ENCODE measurements around the gene ABHD6. TPM values are rescaled to one million over a fixed set of nuclear protein-coding genes. Genes with fewer than 3 reads are reported as not detected.

The ABHD6 gene
- total RNA-seq, 1 donor from 2014 or later = 3.9 TPM

DNA sequence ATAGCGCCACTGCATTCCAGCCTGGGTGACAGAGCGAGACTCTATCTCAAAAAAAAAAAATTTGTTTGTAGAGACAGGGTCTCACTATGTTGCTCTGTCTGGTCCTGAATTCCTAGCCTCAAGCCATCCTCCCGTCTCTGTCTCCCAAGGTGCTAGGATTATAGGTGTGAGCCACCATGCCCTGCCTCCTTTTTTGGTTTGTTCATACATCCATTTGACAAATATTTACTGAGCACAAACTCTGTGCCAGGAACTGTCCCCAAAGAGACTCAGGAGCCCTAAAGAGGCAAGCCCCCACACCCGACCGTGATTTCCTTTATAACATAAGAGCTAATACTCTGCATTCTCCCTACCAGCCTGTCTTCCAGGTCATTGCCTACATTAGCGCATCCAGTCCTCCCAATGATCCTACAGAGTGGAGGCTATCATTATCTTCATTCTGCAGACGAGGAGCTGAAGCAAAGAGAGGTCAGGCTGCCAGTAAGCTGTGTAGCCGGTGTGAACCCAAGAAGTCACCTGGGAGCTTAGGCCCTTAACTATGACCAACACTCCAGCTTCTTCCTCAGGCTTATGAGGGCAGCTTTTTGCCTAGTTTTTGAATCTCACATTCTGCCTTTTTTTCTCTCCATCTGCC is 88.8 kb downstream of the ABHD6 start:
- FAIRE-seq = no peak
- H3K36me3 ChIP-seq (ENCODE audit: insufficient read depth, low read length) = no peaks in the 10 kb centered on the region
- no peaks in the 10 kb centered on the region for H3K9me3 Mint-ChIP-seq (ENCODE audit: unreplicated experiment)
- no peaks in the 10 kb centered on the region for H3K79me2 ChIP-seq (ENCODE audit: insufficient read depth, low read length)
- H3K9me3 ChIP-seq (ENCODE audit: insufficient read depth, low read depth, low read length) = no peaks in the 10 kb centered on the region
- H3K9ac ChIP-seq (ENCODE audit: low read length) = no peak overlapping the region
- DNase-seq (ENCODE audit: low read depth) = no peak
- peaks cover 8% of the 10 kb centered on the region for H3K4me1 Mint-ChIP-seq (ENCODE audit: low read depth, unreplicated experiment)
- peaks cover 4% of the 10 kb centered on the region for H4K20me1 ChIP-seq (ENCODE audit: insufficient read depth, low read length)
- TF ChIP-seq, protein P1, sequence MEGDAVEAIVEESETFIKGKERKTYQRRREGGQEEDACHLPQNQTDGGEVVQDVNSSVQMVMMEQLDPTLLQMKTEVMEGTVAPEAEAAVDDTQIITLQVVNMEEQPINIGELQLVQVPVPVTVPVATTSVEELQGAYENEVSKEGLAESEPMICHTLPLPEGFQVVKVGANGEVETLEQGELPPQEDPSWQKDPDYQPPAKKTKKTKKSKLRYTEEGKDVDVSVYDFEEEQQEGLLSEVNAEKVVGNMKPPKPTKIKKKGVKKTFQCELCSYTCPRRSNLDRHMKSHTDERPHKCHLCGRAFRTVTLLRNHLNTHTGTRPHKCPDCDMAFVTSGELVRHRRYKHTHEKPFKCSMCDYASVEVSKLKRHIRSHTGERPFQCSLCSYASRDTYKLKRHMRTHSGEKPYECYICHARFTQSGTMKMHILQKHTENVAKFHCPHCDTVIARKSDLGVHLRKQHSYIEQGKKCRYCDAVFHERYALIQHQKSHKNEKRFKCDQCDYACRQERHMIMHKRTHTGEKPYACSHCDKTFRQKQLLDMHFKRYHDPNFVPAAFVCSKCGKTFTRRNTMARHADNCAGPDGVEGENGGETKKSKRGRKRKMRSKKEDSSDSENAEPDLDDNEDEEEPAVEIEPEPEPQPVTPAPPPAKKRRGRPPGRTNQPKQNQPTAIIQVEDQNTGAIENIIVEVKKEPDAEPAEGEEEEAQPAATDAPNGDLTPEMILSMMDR (IDR thresholded peaks at IDR 0.05; ENCODE audit: insufficient read depth, low read depth, low read length) = no peak
- no peak for TF ChIP-seq EZH2 (IDR thresholded peaks at IDR 0.05; ENCODE audit: insufficient read depth, low read length)
- H3K36me3 Mint-ChIP-seq (ENCODE audit: low read depth, unreplicated experiment) = no peaks in the 10 kb centered on the region
- H3K4me3 Mint-ChIP-seq (ENCODE audit: unreplicated experiment) = no peak overlapping the region
- H3K4me2 ChIP-seq (ENCODE audit: low read length) = no peak overlapping the region
- H3K4me3 ChIP-seq (ENCODE audit: insufficient read depth, low read depth, low read length) = no peak overlapping the region
- peaks cover 3% of the 10 kb centered on the region for H3K27me3 Mint-ChIP-seq (ENCODE audit: low read depth, unreplicated experiment)
- H2AFZ ChIP-seq (ENCODE audit: low read depth, low read length) = no peak overlapping the region
- H3K4me1 ChIP-seq (ENCODE audit: insufficient read depth, low read length) = peaks cover 11% of the 10 kb centered on the region
- no peak overlapping the region for H3K27ac Mint-ChIP-seq (ENCODE audit: unreplicated experiment)
- no peaks in the 10 kb centered on the region for H3K27me3 ChIP-seq (ENCODE audit: insufficient read depth, low read length)
- H3K27ac ChIP-seq (ENCODE audit: low read depth, low read length) = no peak overlapping the region

- Histone ChIP-seq H3K9me3 (ENCODE audit: insufficient read depth, low read depth, low read length) (no peaks in the 10 kb centered on the region), H4K20me1 (ENCODE audit: insufficient read depth, low read length) (no peaks in the 10 kb centered on the region), H2AFZ (ENCODE audit: low read depth, low read length) (no peak overlapping the region), H3K36me3 (ENCODE audit: insufficient read depth, low read length) (no peaks in the 10 kb centered on the region), H3K4me1 (ENCODE audit: insufficient read depth, low read length) (peaks cover 14% of the 10 kb centered on the region), H3K27me3 (ENCODE audit: insufficient read depth, low read length) (no peaks in the 10 kb centered on the region), H3K4me3 (ENCODE audit: insufficient read depth, low read depth, low read length) (no peak overlapping the region), H3K27ac (ENCODE audit: low read depth, low read length) (no peak overlapping the region), H3K9ac (ENCODE audit: low read length) (no peak overlapping the region), H3K4me2 (ENCODE audit: low read length) (no peak overlapping the region), H3K79me2 (ENCODE audit: insufficient read depth, low read length) (peaks cover 11% of the 10 kb centered on the region)
- no peak overlapping the region for H3K27ac Mint-ChIP-seq (ENCODE audit: unreplicated experiment)
- FAIRE-seq = no peak
- no peaks in the 10 kb centered on the region for H3K9me3 Mint-ChIP-seq (ENCODE audit: unreplicated experiment)
- peaks cover 12% of the 10 kb centered on the region for H3K4me1 Mint-ChIP-seq (ENCODE audit: low read depth, unreplicated experiment)
- DNase-seq (ENCODE audit: low read depth) = no peak
- H3K4me3 Mint-ChIP-seq (ENCODE audit: unreplicated experiment) = no peak overlapping the region
- no peak for TF ChIP-seq EZH2 (IDR thresholded peaks at IDR 0.05; ENCODE audit: insufficient read depth, low read length)
- TF ChIP-seq, protein P1 (IDR thresholded peaks at IDR 0.05; ENCODE audit: insufficient read depth, low read depth, low read length) = no peak
- H3K36me3 Mint-ChIP-seq (ENCODE audit: low read depth, unreplicated experiment) = no peaks in the 10 kb centered on the region
- H3K27me3 Mint-ChIP-seq (ENCODE audit: low read depth, unreplicated experiment) = peaks cover 5% of the 10 kb centered on the region
Measured at GRCh38 chr3:58329150-58329921, 91.7 kb downstream of the ABHD6 start.
